Measurements from ENCODE around the gene CPED1.
A peak's percentile ranks its signal among the peaks of the same experiment; 100 is the strongest.

Gene CPED1

DNA sequence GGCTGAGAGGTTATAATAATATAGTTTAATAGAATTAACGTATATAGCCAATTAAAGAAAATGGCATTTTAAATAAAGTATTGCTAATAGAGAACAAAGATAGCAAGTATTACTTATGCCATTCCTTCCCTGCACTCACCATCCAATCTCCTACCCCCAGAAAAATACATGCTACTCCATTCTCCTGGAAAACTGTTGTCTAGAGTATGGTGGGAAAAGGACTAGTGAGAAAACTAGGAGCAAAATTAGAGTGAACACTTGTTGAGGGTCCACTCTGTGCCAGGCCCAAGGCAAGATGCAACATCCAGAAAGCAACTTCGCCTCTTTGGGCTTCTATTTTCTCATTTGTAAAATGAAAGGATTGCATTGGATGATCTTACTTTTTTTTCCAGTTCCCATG, 149.1 kb downstream of the CPED1 start:
- H3K4me3 ChIP-seq (ENCODE audit: low read depth, low read length): no peak overlapping the region
- no peak for DNase-seq (ENCODE audit: low read depth)
- TF ChIP-seq, protein P1, sequence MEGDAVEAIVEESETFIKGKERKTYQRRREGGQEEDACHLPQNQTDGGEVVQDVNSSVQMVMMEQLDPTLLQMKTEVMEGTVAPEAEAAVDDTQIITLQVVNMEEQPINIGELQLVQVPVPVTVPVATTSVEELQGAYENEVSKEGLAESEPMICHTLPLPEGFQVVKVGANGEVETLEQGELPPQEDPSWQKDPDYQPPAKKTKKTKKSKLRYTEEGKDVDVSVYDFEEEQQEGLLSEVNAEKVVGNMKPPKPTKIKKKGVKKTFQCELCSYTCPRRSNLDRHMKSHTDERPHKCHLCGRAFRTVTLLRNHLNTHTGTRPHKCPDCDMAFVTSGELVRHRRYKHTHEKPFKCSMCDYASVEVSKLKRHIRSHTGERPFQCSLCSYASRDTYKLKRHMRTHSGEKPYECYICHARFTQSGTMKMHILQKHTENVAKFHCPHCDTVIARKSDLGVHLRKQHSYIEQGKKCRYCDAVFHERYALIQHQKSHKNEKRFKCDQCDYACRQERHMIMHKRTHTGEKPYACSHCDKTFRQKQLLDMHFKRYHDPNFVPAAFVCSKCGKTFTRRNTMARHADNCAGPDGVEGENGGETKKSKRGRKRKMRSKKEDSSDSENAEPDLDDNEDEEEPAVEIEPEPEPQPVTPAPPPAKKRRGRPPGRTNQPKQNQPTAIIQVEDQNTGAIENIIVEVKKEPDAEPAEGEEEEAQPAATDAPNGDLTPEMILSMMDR (conservative IDR thresholded peaks at IDR 0.05; ENCODE audit: low read depth, low read length): no peak

DNA sequence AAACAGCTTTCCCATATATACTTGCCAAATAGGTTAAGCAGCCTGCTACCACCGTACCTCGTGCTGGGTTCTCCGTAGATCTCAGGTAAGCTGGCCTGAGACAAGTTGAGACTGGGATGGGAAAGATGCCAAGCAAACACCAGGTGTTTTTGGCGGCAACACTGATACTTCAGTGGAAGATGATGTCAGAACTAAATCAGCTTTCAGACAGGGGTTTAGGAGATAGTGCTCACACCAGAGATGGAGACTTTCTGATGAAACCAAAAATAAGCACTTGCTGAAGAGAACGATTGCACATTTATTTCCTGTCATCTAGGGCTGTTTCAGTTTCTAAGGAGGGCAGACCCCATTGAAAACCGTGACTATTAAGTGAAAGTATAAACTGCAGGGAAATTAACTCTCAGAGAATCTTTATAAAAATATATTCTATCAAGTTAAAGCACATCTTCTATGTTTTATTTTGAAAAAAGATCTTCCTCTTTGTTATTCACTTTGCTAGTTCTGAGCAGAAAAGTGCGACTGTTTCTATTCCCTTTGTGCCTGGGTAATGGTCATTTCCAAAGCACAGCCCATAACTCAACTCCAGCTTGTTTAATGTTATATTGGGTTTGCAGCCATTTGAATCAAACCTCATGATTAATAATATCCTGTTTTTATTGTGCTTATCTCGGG, 149.9 kb downstream of the CPED1 start:
- TF ChIP-seq, protein P1 (conservative IDR thresholded peaks at IDR 0.05; ENCODE audit: low read depth, low read length): no peak
- peak; percentile 30 for DNase-seq (ENCODE audit: low read depth)
- no peak overlapping the region for H3K4me3 ChIP-seq (ENCODE audit: low read depth, low read length)

GRCh38 chr7:121139427-121139826, 150.9 kb downstream of the CPED1 start:
- no peak overlapping the region for H3K4me3 ChIP-seq (ENCODE audit: low read depth, low read length)
- no peak for DNase-seq (ENCODE audit: low read depth)
- TF ChIP-seq, protein P1 (conservative IDR thresholded peaks at IDR 0.05; ENCODE audit: low read depth, low read length): no peak

DNA sequence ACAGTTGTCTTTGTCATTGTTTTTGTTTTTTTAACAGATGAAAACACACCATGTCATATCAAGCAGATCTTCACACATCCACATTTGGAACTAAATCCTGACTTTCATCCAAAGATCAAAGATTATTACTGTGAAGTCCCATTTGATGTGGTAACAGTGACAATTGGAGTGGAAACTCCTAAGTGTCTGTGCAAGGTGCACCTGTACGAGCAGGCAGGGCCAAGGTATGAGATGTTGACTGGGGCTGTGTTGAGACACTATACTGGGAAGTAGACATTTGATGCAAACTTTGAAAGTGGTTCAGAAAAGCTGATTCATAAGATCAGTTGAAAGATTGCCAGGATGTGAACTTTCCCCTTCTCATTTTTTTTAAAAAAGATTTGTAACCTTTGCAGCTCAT, 152.3 kb downstream of the CPED1 start:
- H3K4me3 ChIP-seq (ENCODE audit: low read depth, low read length): no peak overlapping the region
- TF ChIP-seq, protein P1 (conservative IDR thresholded peaks at IDR 0.05; ENCODE audit: low read depth, low read length): no peak
- DNase-seq (ENCODE audit: low read depth): no peak

GRCh38 chr7:121151774-121152221, 163.3 kb downstream of the CPED1 start:
- TF ChIP-seq, protein P1 (conservative IDR thresholded peaks at IDR 0.05; ENCODE audit: low read depth, low read length): no peak
- DNase-seq (ENCODE audit: low read depth): no peak
- no peak overlapping the region for H3K4me3 ChIP-seq (ENCODE audit: low read depth, low read length)

DNA sequence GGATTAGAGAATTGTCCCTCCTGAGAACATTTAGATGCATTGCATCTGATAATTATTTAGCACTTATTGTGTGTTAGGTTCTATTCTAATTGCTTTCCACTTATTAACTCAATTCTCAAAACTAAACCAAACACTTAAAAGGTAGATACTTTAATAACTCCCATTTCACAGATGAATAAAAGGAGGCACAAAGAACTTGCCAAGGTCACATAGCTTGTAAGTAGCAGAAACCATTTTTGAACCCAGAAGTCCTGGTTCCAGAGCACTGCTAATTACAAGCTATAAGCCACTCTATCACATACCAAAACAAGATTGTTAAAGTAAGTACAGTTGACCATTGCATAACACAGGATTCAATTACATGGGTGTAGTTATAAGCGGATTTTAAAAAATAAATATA, 164.9 kb downstream of the CPED1 start:
- TF ChIP-seq, protein P1 (conservative IDR thresholded peaks at IDR 0.05; ENCODE audit: low read depth, low read length): no peak
- DNase-seq (ENCODE audit: low read depth): no peak
- H3K4me3 ChIP-seq (ENCODE audit: low read depth, low read length): no peak overlapping the region

- H3K4me3 ChIP-seq (ENCODE audit: low read depth, low read length): no peak overlapping the region
- TF ChIP-seq, protein P1 (conservative IDR thresholded peaks at IDR 0.05; ENCODE audit: low read depth, low read length): no peak
- no peak for DNase-seq (ENCODE audit: low read depth)
These were observed 165.5 kb downstream of the CPED1 start for GRCh38 chr7:121153995-121154394.
